ENCODE data around the gene RMC1. TPM values are rescaled to one million over a fixed set of nuclear protein-coding genes. Genes with fewer than 3 reads are reported as not detected.

The RMC1 gene
- total RNA-seq, 1 experiment from 2014 or later, result 24.7 TPM

DNA sequence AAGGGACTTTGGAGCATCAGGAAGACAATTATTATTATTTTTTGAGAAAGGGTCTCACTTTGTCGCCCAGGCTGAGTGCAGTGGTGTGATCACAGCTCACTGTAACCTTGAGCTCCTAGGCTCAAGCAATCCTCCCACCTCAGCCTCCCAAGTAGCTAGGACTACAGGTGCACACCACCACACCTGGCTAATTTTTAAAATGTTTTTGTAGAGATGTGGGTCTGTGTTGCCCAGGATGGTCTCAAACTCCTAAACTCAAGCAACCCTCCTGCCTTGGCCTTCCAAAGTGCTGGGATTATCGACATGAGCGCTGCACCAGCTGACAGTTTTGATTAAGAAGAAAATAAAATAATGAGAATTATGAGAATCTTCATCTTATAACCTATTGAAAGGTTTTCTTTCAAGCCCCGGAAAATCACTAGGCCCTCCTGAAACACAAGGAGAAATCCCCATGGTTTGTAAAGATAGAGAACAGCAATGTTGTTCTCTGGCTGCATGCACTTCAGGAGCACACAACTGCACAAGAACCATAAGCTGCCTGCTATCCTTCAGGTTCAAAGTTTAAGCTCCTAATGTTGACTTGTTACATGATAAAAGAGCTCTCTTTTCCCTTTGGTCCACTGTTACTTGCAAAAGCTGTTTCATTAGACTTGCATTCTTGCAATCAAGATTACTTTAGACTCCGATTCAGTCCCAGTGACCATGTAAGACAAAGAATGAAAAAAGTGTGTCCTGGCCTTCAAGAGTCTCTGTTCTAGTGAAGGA lies 66.2 kb downstream of the RMC1 start:
- DNase-seq (ENCODE audit: unreplicated experiment), result no peak
- POLR2A ChIA-PET, result interaction anchor here (0.6 to 2.0 kb wide), 5 partner anchors 16 to 128 kb away, joined by 3 to 8 read pairs (median 3); no protein-coding TSS in a partner anchor
- TF ChIP-seq, protein P1, sequence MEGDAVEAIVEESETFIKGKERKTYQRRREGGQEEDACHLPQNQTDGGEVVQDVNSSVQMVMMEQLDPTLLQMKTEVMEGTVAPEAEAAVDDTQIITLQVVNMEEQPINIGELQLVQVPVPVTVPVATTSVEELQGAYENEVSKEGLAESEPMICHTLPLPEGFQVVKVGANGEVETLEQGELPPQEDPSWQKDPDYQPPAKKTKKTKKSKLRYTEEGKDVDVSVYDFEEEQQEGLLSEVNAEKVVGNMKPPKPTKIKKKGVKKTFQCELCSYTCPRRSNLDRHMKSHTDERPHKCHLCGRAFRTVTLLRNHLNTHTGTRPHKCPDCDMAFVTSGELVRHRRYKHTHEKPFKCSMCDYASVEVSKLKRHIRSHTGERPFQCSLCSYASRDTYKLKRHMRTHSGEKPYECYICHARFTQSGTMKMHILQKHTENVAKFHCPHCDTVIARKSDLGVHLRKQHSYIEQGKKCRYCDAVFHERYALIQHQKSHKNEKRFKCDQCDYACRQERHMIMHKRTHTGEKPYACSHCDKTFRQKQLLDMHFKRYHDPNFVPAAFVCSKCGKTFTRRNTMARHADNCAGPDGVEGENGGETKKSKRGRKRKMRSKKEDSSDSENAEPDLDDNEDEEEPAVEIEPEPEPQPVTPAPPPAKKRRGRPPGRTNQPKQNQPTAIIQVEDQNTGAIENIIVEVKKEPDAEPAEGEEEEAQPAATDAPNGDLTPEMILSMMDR (IDR thresholded peaks at IDR 0.05; ENCODE audit: unreplicated experiment), result no peak
- Mint-ChIP-seq H3K9me3 (ENCODE audit: unreplicated experiment) (no peaks in the 10 kb centered on the region), H3K4me3 (ENCODE audit: unreplicated experiment) (no peak overlapping the region), H3K27me3 (ENCODE audit: insufficient read depth, unreplicated experiment) (no peaks in the 10 kb centered on the region), H3K36me3 (ENCODE audit: insufficient read depth, unreplicated experiment) (peaks cover 58% of the 10 kb centered on the region), H3K4me1 (ENCODE audit: insufficient read depth, unreplicated experiment) (peaks cover 25% of the 10 kb centered on the region), H3K27ac (ENCODE audit: low read depth, unreplicated experiment) (no peak overlapping the region)
- intact Hi-C loops (cut with micrococcal nuclease), result no loop called here
- no TSS peak for BruUV-seq (replicated peaks)
- CTCF ChIA-PET, result interaction anchor here (0.6 to 1.9 kb wide), 2 partner anchors 53 to 71 kb away, joined by 3 to 7 read pairs; no protein-coding TSS in a partner anchor

DNA sequence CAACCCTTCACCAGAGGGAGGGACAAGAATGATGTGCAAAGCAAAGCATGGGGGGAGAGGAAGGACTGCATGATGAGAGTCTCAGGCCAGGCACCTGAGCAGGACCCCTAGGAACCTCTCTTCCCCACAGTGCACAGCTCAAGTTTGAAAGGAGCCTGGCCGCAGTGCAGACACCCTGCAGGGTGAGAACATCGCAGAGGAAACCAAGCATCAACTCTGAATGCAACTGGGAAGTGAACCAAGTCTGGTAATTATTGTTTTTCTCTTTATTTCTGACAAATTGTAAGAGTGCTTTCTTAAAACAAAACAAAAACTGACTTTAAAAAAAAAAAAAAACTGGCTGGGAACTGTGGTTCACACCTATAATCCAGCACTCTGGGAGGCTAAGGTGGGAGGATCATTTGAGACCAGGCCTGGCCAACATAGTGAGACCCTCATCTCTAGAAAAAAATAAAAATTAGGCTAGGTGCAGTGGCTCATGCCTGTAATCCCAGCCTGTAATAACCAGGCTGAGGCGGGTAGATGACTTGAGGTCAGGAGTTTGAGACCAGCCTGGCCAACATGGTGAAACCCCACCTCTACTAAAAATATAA lies 67.7 kb downstream of the RMC1 start:
- BruUV-seq (replicated peaks), result no TSS peak
- Mint-ChIP-seq H3K36me3 (ENCODE audit: insufficient read depth, unreplicated experiment) (peaks cover 61% of the 10 kb centered on the region), H3K4me1 (ENCODE audit: insufficient read depth, unreplicated experiment) (peaks cover 23% of the 10 kb centered on the region), H3K27ac (ENCODE audit: low read depth, unreplicated experiment) (no peak overlapping the region), H3K9me3 (ENCODE audit: unreplicated experiment) (no peaks in the 10 kb centered on the region), H3K4me3 (ENCODE audit: unreplicated experiment) (no peak overlapping the region), H3K27me3 (ENCODE audit: insufficient read depth, unreplicated experiment) (no peaks in the 10 kb centered on the region)
- no peak for DNase-seq (ENCODE audit: unreplicated experiment)
- intact Hi-C loops (cut with micrococcal nuclease), result no loop called here
- ChIA-PET CTCF (interaction anchor here (0.6 kb wide), 1 partner anchor 172 kb away, joined by 3 read pairs; no protein-coding TSS in a partner anchor), POLR2A (no interaction called here)
- TF ChIP-seq, protein P1 (IDR thresholded peaks at IDR 0.05; ENCODE audit: unreplicated experiment), result no peak

DNA sequence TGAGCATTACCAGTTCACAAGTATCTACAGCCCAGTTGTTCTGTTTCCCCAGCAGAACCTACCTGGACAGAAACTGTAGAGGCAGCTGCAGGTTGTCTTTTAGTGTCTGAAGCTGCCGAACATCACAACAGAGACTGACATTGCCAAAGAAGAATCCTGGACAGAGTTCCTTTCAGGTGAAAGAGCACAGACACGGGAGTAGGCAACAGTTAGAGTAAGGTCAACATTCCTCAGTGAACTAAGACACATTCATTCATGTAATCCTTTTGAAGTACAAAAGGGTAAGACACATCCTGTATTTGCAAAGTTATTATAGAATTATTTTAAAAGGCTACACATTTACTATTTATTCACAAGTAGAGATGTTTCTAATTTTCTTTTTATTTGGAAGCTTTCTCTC lies 68.7 kb downstream of the RMC1 start:
- CTCF ChIA-PET, result interaction anchor here (1.3 kb wide), 1 partner anchor 56 kb away, joined by 3 read pairs; no protein-coding TSS in a partner anchor
- Mint-ChIP-seq H3K36me3 (ENCODE audit: insufficient read depth, unreplicated experiment) (peaks cover 65% of the 10 kb centered on the region), H3K4me3 (ENCODE audit: unreplicated experiment) (no peak overlapping the region), H3K4me1 (ENCODE audit: insufficient read depth, unreplicated experiment) (peaks cover 16% of the 10 kb centered on the region), H3K9me3 (ENCODE audit: unreplicated experiment) (no peaks in the 10 kb centered on the region), H3K27ac (ENCODE audit: low read depth, unreplicated experiment) (no peak overlapping the region), H3K27me3 (ENCODE audit: insufficient read depth, unreplicated experiment) (no peaks in the 10 kb centered on the region)
- TF ChIP-seq, protein P1 (IDR thresholded peaks at IDR 0.05; ENCODE audit: unreplicated experiment), result no peak
- intact Hi-C loops (cut with micrococcal nuclease), result no loop called here
- DNase-seq (ENCODE audit: unreplicated experiment), result no peak
- POLR2A ChIA-PET, result interaction anchor here (1.0 kb wide), 1 partner anchor 14 kb away, joined by 4 read pairs; no protein-coding TSS in a partner anchor
- no TSS peak for BruUV-seq (replicated peaks)

DNA sequence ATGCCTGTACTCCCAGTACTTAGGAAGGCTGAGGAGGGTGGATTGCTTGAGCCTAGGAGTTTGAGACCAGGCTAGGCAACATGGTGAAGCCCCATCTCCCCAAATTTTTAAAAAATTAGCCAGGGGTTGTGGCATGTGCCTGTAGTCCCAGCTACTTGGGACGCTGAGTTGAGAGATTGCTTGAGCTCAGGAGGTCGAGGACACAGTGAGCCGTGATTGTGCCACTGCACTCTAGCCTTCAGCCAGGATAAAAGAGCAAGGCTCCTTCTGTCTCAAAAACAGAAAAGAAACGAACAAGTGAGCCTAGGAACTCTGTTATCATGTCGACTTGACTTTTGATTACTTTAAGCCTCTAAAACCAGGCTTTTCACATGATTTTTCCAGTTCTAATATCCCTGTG lies 69.3 kb downstream of the RMC1 start:
- Mint-ChIP-seq H3K27ac (ENCODE audit: low read depth, unreplicated experiment) (no peak overlapping the region), H3K27me3 (ENCODE audit: insufficient read depth, unreplicated experiment) (no peaks in the 10 kb centered on the region), H3K4me1 (ENCODE audit: insufficient read depth, unreplicated experiment) (peaks cover 16% of the 10 kb centered on the region), H3K4me3 (ENCODE audit: unreplicated experiment) (no peak overlapping the region), H3K36me3 (ENCODE audit: insufficient read depth, unreplicated experiment) (peaks cover 59% of the 10 kb centered on the region), H3K9me3 (ENCODE audit: unreplicated experiment) (no peaks in the 10 kb centered on the region)
- POLR2A ChIA-PET, result interaction anchor here (0.6 to 1.0 kb wide), 2 partner anchors 13 kb away, joined by 3 to 4 read pairs; no protein-coding TSS in a partner anchor
- no peak for DNase-seq (ENCODE audit: unreplicated experiment)
- TF ChIP-seq, protein P1 (IDR thresholded peaks at IDR 0.05; ENCODE audit: unreplicated experiment), result no peak
- CTCF ChIA-PET, result interaction anchor here (0.6 to 2.4 kb wide), 3 partner anchors 12 to 57 kb away, joined by 3 to 9 read pairs (median 3); no protein-coding TSS in a partner anchor
- BruUV-seq (replicated peaks), result no TSS peak
- intact Hi-C loops (cut with micrococcal nuclease), result no loop called here

All from MCF 10A (cell line).